GM12891 (cell line): ENCODE data around the gene IL13RA1.

Source experiments
- DNase-seq: peaks from one replicate; pipeline ENCODE4 v3.0.0; 2011; ENCODE audit warnings: low spot score; ENCODE audit not compliant: insufficient read length
- FAIRE-seq: peaks from 2 replicates; lab custom pipeline; 2011; peaks lifted over from hg19 to GRCh38; lab: Jason Lieb, UNC
- PAX5 ChIP-seq: IDR thresholded peaks from 2 replicates; pipeline ENCODE4 v1.6.1; 2011; ENCODE audit warnings: low read length, moderate library complexity, mild to moderate bottlenecking; ENCODE audit not compliant: insufficient read depth, severe bottlenecking
- POLR2A ChIP-seq: IDR thresholded peaks from 2 replicates; pipeline ENCODE4 v1.6.1; 2011; ENCODE audit warnings: low read depth, low read length, control low read depth
- POLR2AphosphoS5 ChIP-seq: IDR thresholded peaks from 2 replicates; pipeline ENCODE4 v1.6.1; 2011; ENCODE audit warnings: low read depth, low read length, control low read depth
- POU2F2 ChIP-seq: IDR thresholded peaks from 2 replicates; pipeline ENCODE4 v1.6.1; 2011; ENCODE audit warnings: low read depth, mild to moderate bottlenecking, control low read depth, low read length, moderate library complexity
- SPI1 ChIP-seq: IDR thresholded peaks from 2 replicates; pipeline ENCODE4 v1.6.1; 2011; ENCODE audit warnings: low read depth, low read length, control low read depth
- TAF1 ChIP-seq: IDR thresholded peaks from 2 replicates; pipeline ENCODE4 v1.6.1; 2011; ENCODE audit warnings: low read depth, low read length, control low read depth

Gene IL13RA1

DNA sequence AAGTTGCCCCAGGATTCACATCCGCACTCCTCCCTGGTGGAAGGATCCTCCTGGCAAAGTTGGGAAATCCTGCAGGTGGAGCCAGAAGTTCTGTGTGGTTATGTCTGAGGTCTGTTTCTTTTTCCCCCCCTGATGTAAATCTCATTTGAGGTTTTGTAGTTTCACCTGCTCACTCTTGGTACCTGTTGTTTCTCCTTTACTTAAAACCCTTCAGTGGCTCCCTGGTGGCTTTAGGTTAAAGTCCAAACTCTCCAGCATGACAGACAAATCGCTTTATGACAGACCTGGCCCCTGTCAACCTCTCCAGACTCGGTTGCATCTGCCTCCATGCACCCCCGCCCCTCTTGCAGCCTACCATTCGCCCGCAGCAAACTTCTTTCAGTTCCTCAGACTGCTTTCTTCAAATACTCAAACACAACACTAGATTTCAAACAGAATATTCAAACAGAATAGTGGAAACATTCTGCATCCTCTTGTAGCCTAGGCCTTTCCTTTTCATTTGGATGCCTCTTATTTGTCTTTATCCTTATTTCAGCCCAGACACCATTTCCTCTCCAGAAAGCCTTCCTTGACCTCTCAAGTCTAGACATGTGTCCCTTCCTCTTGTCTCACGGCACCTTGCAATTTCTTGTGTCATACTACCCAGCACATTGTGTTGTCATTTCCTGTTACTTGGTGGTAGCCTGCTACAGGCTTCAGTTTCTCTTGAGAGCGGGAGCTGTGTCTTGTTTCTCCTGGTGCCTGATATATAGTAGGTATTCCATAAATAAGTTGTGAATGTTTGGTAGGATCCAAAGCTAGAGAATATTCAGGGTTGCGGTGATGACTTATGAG, 24.8 kb downstream of the IL13RA1 start:
- TF ChIP-seq TAF1 (no peak), PAX5 (no peak), POLR2AphosphoS5 (no peak), POLR2A (no peak), SPI1 (peak; percentile 82)
- DNase-seq (peak; percentile 14), FAIRE-seq (peak; percentile 94)

GRCh38 chrX:118755633-118756032, 28.2 kb downstream of the IL13RA1 start:
- FAIRE-seq (no peak), DNase-seq (no peak)
- TF ChIP-seq SPI1 (no peak), POLR2A (no peak), PAX5 (no peak), TAF1 (no peak)

DNA sequence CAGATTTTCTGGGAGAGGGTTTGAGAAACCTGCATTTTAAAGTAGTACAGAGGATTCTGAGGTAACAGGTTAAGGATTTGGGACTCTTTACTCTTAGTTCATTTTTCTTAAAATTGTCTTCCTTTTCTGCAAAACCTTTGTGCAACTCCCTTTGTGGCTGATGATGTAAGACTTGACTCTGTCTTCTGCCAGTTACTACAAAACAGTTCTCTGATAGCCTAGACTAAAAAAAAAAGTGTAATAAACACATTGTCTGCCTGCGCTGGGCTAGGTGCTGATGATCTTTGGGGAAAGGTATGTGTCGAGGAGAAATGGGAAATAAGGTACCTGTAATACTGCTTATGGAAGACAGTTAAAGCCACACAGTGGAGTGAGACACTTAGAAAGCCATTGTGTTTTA, 28.7 kb downstream of the IL13RA1 start:
- DNase-seq: no peak

GRCh38 chrX:118758511-118758910, 31.1 kb downstream of the IL13RA1 start:
- FAIRE-seq (no peak), DNase-seq (no peak)
- no peak for TF ChIP-seq POLR2A
- peak; percentile 20; the same call in 1 of the 2 replicates for TF ChIP-seq SPI1
- TF ChIP-seq PAX5: no peak

More for the DNA sequence above, 28.7 kb downstream of the IL13RA1 start:
- TF ChIP-seq POU2F2 (no peak), POLR2AphosphoS5 (no peak)
- FAIRE-seq: no peak

DNA sequence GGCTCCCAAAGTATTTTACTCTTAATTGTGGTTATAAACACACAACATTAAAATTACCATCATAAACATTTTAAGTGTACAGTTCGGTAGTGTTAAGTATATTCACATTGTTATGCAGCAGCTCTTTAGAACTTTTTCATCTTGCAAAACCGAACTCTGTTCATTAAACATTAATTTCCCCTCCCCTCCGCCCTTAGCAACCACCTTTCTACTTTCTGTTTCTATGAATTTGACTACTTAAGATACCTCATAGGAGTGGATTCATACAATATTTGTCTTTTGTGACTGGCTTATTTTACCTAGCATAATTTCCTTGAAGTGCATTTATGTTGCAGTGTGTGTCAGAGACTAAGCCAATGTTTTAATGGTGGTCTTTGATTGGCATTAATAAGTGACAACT, 32.6 kb downstream of the IL13RA1 start:
- TF ChIP-seq POU2F2 (no peak), POLR2AphosphoS5 (no peak), TAF1 (no peak), SPI1 (no peak), POLR2A (no peak), PAX5 (no peak)
- no peak for FAIRE-seq

GRCh38 chrX:118761939-118762707, 34.7 kb downstream of the IL13RA1 start:
- no peak for FAIRE-seq
- no peak for DNase-seq
- no peak for TF ChIP-seq SPI1
- TF ChIP-seq POLR2AphosphoS5: no peak
- TF ChIP-seq TAF1: no peak
- no peak for TF ChIP-seq PAX5
- no peak for TF ChIP-seq POU2F2
- TF ChIP-seq POLR2A: no peak

More for the DNA sequence above, 32.6 kb downstream of the IL13RA1 start:
- no peak for DNase-seq

- DNase-seq: no peak
- TF ChIP-seq POLR2A: no peak
- no peak for TF ChIP-seq POU2F2
- TF ChIP-seq SPI1: no peak
- no peak for TF ChIP-seq POLR2AphosphoS5
- no peak for TF ChIP-seq TAF1
- TF ChIP-seq PAX5: no peak
- no peak for FAIRE-seq
Measured at GRCh38 chrX:118763489-118763888, 36.1 kb downstream of the IL13RA1 start.

- FAIRE-seq: no peak
- no peak for TF ChIP-seq POU2F2
- TF ChIP-seq POLR2A: no peak
- no peak for TF ChIP-seq POLR2AphosphoS5
- no peak for TF ChIP-seq TAF1
- no peak for TF ChIP-seq SPI1
- TF ChIP-seq PAX5: no peak
- DNase-seq: no peak
Measured at GRCh38 chrX:118764122-118764521, 36.7 kb downstream of the IL13RA1 start.

- FAIRE-seq: no peak
- TF ChIP-seq POLR2A (no peak), SPI1 (no peak), POU2F2 (no peak), POLR2AphosphoS5 (no peak), TAF1 (no peak), PAX5 (no peak)
- DNase-seq: no peak
Measured at GRCh38 chrX:118770133-118770760, 42.8 kb downstream of the IL13RA1 start.

DNA sequence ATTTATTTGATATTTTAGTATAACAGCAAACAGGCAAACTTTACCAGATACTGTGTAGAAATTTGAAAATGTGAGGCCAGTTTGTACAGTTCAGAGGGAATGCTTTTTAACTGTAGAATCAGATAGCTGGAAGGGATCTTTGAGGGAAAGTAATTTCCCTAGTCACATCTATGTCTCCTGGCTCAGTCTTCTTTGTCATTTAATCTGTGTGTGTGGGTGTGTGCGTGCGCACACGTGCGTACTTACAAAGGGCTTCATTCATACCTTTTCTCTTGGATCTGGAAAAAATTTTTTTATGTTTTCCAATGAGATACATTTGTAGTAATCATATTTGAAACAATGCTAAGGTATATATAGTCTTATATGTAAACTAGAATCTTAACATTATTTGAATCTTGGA, 44.6 kb downstream of the IL13RA1 start:
- no peak for FAIRE-seq
- DNase-seq: no peak
- no peak for TF ChIP-seq POU2F2
- no peak for TF ChIP-seq SPI1
- no peak for TF ChIP-seq TAF1
- no peak for TF ChIP-seq POLR2AphosphoS5
- TF ChIP-seq POLR2A: no peak
- TF ChIP-seq PAX5: no peak
